Suprapubic skin (tissue), 3 donors: ENCODE results near the gene ANKRD11.

Source experiments
- CTCF ChIP-seq, 2 donors: fragments of 200-600 bp in 1 of 2; fragments of 450-650 bp in 1 of 2; sonication (generic) in 1 of 2; IDR thresholded peaks; one replicate each; pipeline ENCODE4 v1.5.1; 2016 to 2019; ENCODE audit warnings: antibody characterized with exemption in 2 of 2, mild to moderate bottlenecking in 1 of 2, moderate library complexity in 1 of 2
- POLR2A ChIP-seq, 2 donors: fragments of 450-650 bp; IDR thresholded peaks; one replicate each; pipeline ENCODE4 v1.6.1; 2017; ENCODE audit warnings: antibody characterized with exemption in 2 of 2, mild to moderate bottlenecking in 2 of 2, moderate library complexity in 2 of 2

GRCh38 chr16:89354325-89354724, 136.0 kb downstream of the ANKRD11 start:
- no peak for TF ChIP-seq CTCF (IDR thresholded peaks at IDR 0.05)
- TF ChIP-seq POLR2A (IDR thresholded peaks at IDR 0.05) = no peak
